OCI-LY3 (cell line): Measurements from ENCODE around the gene WDR4.

Experiments
- CTCF ChIP-seq: fragments of 200-600, 300-600 bp; sonication (generic); IDR thresholded peaks from 2 replicates; pipeline ENCODE4 v1.5.1; 2014; ENCODE audit warnings: antibody characterized with exemption, low read length, low read depth
- EZH2phosphoT487 ChIP-seq: fragments of 200-600 bp; shearing (Covaris generic); IDR thresholded peaks from 2 replicates; pipeline ENCODE4 v1.6.1; 2018; ENCODE audit warnings: antibody characterized with exemption, mixed run types, low read depth

GRCh38 chr21:42845296-42845965 is 33.9 kb downstream of the WDR4 start:
- TF ChIP-seq CTCF (no peak), EZH2phosphoT487 (no peak)
